ENCODE results near the gene PPP3CB.

GRCh38 chr10:73404690-73405089 is 91.1 kb downstream of the PPP3CB start:
- TF ChIP-seq, protein P1, sequence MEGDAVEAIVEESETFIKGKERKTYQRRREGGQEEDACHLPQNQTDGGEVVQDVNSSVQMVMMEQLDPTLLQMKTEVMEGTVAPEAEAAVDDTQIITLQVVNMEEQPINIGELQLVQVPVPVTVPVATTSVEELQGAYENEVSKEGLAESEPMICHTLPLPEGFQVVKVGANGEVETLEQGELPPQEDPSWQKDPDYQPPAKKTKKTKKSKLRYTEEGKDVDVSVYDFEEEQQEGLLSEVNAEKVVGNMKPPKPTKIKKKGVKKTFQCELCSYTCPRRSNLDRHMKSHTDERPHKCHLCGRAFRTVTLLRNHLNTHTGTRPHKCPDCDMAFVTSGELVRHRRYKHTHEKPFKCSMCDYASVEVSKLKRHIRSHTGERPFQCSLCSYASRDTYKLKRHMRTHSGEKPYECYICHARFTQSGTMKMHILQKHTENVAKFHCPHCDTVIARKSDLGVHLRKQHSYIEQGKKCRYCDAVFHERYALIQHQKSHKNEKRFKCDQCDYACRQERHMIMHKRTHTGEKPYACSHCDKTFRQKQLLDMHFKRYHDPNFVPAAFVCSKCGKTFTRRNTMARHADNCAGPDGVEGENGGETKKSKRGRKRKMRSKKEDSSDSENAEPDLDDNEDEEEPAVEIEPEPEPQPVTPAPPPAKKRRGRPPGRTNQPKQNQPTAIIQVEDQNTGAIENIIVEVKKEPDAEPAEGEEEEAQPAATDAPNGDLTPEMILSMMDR (IDR thresholded peaks at IDR 0.05): no peak
- no peak for TF ChIP-seq POLR2A (IDR thresholded peaks at IDR 0.05)
